GM19455 (cell line): ENCODE results near the gene TCP11L1.

Source experiments
- ATAC-seq: cut with Tn5 transposase; IDR thresholded peaks from one replicate; pipeline ENCODE4 v1.9.1; 2021; ENCODE audit not compliant: unreplicated experiment

Gene TCP11L1, protein sequence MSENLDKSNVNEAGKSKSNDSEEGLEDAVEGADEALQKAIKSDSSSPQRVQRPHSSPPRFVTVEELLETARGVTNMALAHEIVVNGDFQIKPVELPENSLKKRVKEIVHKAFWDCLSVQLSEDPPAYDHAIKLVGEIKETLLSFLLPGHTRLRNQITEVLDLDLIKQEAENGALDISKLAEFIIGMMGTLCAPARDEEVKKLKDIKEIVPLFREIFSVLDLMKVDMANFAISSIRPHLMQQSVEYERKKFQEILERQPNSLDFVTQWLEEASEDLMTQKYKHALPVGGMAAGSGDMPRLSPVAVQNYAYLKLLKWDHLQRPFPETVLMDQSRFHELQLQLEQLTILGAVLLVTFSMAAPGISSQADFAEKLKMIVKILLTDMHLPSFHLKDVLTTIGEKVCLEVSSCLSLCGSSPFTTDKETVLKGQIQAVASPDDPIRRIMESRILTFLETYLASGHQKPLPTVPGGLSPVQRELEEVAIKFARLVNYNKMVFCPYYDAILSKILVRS

DNA sequence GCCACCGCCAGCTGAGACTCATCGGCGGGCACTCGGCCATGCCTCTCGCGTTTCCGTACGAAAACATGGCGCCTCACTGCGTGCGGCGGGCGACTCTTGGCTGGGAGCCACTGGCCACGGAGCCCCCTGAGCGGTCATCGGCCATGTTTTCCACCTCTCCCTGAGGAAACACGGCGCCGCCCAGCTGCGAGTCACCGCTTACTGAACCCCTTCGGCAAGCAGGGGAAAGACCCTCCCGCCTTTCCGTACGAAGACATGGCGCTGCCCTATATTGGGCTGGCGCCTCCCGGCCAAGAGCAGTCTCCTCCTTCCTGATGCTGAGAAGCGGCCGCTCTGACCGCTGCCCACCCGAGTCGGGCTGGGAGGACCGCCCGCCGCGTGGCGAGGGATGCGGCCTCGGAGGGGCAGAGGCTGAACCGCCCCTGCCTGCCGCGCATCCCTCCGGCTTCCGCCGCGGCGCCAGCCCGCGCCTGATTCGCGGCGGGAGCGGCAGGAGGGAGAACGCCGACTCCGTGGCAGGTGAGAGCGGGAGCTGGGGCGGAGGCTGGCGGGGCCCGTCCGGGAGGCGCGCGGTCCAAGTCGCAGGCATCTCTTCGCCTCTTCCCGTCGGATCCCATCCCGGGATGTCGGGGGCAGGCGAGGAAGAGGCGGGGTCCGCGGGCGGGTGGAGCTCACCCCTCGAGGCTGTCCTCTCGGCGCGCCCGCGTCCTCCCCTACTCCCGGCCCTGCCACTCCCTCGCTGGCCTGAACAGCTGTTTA is at the start of gene TCP11L1:
Gene TCP11L1 (plus strand): TSS at position 299 of the 759 bp plus-strand sequence. CDS start 4,202 bp downstream, outside the sequence.
- peak; percentile 86 for ATAC-seq

DNA sequence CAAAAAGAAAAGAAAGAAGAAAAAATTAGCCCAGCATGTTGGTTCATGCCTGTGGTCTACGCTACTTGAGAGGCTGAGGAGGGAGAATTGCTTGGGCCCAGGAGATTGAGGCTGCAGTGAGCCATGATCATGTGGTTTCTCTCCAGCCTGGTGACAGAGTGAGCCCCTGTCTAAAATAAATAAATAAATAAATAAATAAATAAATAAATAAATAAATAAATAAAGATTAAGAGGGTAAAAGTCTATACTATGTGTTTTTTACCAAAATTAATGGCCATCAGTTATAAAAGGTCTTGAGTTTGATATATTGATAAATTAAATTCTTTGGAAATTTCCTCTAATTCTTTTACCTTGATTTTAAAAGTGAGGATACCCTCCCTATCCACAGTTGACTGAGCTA is 48.9 kb upstream of the TCP11L1 start:
- no peak for ATAC-seq

DNA sequence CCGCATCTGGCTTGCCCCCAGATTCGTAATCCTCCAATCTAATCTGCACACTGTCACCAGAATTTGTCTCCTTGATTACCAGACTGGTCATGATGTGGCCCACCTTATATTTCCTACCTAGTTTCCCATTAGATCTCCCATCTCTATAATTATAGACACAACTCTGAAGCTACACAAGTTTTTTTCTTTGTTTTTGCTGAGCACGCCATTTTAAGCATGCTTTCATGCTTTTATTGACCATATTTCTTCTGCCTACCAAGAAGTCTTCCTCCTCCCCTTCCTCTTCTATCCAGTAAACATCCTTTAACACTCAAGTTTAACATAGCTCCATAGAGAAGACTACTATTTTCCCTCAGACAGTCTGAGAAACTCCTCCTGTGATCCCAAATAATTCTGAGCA is 47.9 kb upstream of the TCP11L1 start:
- no peak for ATAC-seq

DNA sequence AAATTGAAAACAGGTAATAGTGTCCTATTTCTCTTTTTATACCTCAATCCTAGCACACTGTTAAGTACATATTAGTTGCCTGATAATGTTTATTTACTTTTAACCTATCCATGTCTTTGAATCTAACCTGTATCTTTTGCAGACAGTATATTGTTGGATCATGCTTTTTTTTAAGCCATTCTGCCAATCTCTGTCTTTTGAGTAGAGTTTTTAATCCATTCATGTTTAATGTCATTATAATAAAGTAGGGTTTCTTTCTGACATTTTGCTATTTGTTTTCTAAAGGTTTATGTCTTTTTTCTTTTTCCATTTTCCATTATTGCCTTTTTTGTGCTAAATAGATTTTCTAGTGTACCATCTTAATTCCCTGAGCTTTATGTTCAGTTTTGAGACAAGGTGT is 47.5 kb upstream of the TCP11L1 start:
- ATAC-seq: no peak

DNA sequence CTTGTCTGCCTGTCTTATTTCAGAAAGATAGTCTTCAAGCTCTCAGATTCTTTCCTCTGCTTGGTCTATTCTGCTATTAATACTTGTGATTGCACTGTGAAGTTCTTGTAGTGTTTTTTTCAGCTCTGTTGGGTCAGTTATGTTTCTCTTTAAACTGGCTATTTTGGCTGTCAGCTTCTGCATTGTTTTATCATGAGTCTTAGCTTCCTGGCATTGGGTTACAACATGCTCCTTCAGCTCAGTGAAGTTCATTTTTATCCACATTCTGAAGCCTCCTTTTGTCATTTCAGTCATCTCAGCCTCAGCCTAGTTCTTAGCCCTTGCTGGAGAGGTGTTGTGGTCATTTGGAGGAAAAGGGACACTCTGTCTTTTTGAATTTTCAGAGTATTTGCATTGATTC is 39.2 kb upstream of the TCP11L1 start:
- no peak for ATAC-seq

DNA sequence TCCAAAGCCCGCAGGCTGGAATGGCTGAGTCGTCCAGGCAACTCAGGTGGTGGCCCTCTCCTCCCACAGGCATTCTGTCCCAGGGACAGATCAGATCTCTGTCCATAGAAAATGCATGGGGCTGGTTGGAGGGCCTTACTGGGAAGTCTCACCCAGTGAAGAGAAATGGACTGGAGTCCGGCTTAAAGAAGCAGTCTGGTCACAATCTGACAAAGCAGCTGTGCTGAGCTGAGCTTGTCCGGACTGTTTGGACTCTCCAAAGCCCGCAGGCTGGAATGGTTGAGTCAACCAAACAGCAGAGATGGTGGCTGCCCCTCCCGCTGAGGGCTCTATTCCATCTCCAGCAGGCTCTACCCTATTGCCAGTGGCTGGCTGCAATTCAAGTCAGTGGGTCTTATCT is 38.1 kb upstream of the TCP11L1 start:
- no peak for ATAC-seq

DNA sequence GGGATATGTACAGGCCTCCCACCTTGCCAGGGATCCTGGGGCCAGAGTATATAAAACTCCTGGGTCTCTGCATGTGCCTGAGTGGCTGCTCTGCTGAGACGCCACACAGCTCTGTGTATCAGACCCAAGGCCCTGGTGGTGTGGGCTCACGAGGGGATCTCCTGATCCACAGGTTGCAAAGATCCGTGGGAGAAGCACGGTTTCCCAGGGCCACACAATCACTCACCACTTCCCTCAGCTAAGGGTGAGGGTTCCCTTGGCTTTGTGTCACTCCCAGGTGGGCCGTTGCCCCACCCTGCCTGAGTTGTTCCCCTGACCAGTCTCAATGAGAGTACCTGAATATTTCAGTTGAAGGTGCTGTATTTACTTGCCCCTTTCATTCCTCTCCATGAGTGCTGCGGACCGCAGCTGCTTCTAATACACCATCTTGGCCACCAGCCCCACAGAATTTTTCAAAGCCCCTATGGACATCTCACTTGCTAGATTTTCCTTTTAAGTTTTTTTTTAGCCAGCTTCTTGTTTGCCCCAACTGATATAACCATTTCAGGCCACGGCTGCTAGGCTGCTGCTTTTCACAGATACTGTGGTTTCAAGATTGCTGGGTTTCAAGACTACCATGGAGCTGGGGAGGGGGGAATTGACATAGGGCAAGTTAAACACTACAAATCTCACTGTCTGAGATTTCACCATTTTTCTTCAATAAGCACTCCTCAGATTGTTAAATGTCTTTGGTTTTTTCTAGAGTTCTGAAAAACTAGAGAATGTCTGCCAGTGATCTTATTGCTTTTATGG is 37.4 kb upstream of the TCP11L1 start:
- no peak for ATAC-seq

DNA sequence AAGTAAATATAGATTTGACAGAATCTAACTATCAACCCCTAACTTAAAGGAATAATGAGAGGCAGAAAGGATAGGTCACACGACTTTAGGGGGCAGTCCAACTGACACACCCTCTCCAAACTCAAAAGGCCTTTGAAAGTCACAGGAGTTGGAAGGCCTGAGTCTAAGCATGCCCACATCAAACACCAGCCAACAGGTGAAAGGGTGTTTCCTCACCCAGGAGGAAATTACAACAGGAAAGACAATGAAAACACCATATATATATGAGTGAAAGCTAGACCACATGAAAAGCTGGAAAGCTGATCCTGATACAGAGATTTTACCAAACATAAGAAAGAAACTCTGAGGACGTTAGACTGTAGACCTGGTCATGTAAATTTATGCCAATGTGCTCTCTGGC is 34.2 kb upstream of the TCP11L1 start:
- no peak for ATAC-seq

DNA sequence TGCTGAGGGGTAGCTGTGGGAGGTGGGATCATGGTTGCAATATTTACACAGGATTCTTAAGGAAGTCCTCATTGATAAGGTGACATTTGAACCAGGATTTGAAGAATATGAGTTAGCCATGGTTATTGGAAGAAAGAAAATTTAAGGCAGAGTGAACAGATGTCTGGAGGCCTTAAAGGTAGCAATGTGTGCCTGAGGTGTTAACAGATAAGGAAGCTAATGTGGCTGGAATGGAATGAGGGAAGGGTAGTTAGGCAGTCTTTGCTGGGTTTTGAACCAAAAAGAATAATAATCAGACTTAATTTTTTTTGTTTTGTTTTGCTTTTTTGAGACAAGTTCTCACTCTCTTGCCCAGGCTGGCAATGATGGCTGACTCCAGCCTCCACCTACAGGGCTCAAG is 33.4 kb upstream of the TCP11L1 start:
- no peak for ATAC-seq

DNA sequence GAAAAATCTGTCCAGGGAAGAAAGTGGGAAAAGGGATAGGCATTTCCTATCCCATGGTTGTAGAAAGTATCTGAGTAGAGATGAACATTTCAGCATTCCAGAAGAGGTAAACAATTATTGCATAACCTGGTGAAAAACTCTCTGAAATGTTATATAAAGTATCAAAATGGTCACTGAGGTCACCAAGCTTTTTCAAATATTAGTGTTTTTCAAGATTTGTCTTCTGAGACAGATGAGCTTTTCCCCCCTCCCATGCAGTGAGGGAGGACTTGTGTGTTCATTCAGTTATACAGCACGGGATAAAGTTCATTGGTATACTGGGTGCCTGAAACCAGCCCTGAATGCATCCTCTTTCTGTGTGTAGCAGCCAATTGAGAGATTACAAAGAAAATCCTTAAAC is 25.6 kb upstream of the TCP11L1 start:
- ATAC-seq: no peak

DNA sequence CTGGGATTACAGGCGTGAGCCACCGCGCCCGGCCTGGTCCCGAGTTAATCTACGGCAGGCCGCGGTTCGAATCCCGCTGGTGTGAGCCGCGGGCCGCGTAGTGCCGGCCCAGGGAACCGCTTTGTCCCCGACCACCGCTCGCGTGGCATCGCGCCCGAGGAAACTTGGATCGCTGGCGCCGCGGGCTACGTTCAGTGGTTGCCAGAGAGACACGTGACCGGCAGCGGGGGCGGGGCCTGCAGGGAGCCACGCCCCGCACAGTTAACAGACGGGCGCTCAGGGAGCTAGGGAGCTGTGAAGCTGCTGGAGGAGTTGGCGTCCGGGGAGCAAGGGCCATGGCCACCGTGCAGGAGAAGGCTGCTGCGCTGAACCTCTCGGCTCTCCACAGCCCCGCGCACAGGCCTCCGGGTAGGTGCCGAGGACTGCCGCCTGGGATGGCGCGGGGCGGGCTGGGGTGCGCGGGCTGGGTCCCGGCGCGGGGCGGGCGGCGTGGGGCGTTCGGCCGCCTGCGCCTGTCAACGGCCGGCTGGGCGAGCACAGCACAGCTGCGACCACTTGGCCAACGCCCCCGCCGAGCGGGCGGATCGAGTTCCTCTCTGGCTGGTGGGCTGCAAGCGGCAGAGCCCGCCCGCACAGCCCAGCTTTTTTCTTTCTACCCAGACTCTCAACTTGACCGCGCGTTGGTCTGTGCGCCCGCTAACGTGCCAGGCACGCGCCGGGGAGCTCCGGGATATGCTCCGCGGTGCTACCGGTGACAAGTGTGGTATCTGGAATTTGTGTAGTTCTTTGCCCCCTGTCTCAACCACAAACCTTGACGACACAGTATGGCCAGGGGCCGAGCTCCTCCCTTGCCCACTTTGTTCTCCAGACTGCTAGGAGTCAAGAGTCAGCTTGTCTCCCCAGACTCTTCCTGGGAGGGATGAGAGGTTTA is 23.5 kb upstream of the TCP11L1 start, which contains the start of gene DEPDC7:
Gene DEPDC7 (plus strand): TSS at position 258 of the 931 bp plus-strand sequence. CDS start 78 bp downstream, at position 336.
- ATAC-seq: peak; percentile 68

DNA sequence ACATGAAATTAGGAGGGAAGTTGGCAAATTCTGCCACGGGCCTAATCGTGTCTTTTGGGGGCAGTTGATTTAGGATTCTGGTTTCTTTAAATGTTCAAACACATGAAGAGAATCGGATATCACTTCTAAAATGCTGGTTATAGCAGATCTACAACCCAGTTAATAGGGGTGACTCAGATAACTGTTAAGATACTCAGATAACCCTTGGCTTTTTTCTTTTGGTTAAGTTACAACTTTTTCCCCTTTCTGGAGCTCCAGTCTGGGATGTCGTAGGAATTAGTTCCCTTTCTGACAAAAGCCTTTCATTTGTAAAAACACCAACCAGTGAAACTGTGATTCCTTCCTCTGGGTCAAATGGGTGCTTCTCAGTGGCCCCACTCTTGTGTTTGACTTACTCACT is 22.7 kb upstream of the TCP11L1 start:
- ATAC-seq: no peak

DNA sequence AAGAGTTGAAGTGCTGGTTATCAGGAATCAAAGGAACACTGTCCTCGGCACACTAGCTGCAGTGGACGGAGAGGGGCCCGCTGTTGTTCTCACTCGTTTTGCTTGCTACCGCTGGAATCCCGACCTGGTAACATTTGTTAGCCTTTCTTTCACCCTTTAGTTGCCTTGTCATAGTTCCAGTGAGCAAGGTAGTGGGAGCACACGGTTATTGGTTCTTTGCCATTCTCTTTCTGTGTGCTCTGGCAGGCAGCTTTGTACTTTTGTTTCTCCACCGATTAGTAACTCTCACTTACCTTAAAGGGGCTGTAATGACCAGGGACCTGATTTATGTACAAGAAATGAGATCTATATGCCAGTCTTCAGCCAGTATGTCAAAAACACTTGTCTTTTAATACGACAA is 21.9 kb upstream of the TCP11L1 start:
- ATAC-seq: no peak

DNA sequence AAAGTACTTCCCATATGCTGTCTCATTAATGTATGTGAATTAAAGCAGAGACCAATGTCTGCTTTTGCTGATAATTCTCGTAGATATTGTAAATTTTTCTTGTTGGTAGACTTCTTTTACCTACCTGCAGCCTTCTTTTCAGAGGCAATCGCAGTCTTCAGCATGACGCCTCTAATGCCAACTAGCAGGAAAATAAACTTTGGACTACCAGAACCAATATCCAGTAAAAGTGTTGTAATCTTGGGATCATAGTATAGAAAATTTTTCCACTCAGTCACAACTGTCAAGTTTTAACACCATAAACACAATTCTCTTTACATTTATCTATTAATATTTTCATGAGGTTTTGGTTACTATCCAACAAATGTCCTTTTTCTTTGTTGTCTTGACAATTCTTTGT is 21.4 kb upstream of the TCP11L1 start:
- no peak for ATAC-seq

DNA sequence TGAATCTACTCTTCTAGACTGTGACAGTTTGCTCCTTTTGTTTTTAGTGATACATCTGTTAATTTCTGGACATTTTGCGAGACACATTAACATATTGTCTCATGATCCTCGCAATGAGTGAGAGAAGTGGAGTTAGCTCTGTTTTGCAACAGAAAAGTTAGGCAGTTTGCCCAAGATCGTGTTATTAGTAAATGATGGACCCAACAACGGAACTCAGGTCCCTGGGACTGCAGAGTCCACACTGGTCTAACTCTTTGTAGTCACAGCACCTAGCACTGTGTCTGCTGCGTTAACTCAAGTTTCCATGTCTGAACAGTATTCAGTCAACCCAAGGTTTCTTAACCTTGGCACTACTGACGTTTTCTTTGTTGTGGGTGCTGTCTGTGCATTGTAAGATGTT is 20.5 kb upstream of the TCP11L1 start:
- no peak for ATAC-seq

DNA sequence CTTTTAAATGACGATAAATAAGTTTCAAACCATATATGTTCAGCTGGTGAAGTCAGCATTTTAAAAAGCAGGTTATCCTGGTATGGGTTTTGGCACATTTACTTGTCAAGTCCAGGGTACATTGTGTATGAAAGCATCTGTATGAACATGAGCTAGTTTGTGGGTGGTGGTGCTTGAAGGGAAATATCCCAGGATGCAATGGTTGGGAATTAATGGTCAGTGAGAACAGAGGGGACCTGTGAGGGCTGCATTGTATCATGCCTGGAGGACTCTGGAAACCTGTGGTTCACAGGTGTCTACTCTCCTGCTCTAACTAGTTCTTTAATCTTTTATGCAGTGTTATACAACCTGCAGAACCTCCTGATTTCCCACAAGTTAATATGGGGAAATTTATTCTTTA is 17.9 kb upstream of the TCP11L1 start:
- ATAC-seq: no peak

DNA sequence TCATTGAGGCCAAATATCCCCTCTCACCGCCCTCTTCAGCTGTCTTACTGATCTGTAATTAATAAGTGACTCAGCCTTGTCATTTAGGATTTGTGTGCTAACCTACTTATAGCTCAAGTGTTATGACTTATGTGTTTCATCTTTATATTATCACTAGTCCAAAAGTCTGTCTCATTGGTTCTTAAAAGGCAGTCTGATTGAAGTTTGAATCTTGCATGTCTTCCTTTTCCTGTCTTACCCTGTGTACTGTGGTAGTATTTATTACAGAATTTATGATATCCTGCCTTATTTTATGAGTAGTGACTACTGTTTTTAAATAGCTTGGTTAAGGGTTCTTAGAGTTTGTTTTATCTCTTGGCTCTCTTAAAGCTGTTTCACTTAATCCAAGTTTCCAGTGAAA is 17.4 kb upstream of the TCP11L1 start:
- ATAC-seq: no peak

DNA sequence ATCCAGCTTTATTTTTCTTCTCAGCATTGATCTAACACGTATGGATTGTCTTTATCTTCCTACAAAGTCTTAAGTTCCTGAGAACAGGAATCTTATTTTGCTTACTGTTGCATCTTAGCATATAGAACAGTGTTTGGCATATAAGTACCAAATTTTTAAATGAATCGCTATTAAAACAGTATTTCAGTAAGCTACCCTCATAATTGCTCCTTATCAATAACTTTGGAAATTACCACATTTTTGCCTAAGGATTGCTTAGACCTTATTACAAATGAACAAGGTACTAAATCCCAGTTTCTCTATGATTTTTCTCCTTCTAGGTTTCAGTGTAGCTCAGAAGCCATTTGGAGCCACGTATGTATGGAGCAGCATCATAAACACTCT is 14.0 kb upstream of the TCP11L1 start:
- ATAC-seq: no peak

DNA sequence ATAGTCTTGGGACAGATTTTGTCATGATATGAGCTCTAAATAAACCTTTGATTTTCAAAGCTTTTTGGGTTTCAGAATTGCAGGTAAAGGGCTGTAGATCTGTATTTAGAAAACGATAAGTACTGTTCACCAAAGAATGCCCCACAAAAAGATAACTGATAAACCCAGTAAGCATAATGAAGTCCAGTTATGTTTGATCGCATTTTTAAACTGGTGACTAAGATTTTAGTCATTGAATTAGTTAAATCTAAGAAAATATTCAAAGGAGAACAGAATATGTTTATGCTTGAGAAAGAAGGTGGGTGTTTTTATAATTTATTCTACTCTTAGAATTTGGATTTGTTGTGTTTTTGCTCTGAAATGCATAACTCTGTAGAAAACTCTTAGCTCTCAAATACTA is 12.1 kb upstream of the TCP11L1 start:
- ATAC-seq: no peak

DNA sequence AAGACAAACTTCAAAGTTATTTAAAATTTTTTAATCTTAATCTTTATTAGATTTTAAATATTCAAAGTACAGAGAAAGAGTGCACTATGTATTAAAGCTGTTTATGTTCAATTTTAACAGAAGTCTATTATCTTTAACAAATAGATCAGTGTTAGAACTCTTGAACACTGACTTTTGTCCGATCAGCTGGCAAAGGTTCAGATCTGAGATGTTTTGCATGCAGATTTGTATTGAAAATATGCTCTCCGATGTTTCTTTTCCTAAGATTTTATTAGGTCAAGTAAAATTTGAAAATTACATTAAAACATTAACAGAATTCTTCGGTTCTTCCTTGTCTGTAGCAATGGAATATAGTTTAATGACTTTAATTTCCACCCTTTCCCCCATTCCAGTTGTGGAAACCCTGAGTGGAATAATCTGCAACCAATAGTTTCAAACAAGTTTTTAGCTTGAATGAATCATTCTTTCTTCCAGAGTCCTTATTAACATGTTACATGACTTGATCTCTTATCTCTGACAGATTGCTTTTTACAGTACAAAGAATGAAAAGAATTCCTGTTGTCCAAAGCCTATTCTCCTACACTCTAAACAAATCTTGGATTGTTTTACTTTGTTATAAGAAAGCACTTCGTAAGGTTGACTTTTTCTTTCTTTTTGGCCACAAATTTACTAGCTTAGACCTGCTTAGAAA is 11.4 kb upstream of the TCP11L1 start:
- no peak for ATAC-seq
